Liver (tissue), 9 donors: ENCODE results near the gene MKKS. TPM values are rescaled to one million over a fixed set of nuclear protein-coding genes. Genes with fewer than 3 reads are reported as not detected.
A peak's percentile ranks its signal among the peaks of the same experiment; 100 is the strongest.

Source experiments
- DNase-seq: peaks from one replicate; pipeline ENCODE4 v3.0.0-alpha.2; 2017; ENCODE audit warnings: low spot score
- H3K27ac ChIP-seq, 2 donors: one replicate each; pipeline ENCODE4 v1.7.0; 2013; ENCODE audit warnings: inconsistent platforms in 2 of 2, low read length in 2 of 2, control low read depth in 1 of 2, low read depth in 1 of 2, mild to moderate bottlenecking in 1 of 2
- H3K27me3 ChIP-seq, 4 donors: one replicate each; pipeline versions ENCODE4 v1.6.1 to v1.7.0; 2013; ENCODE audit warnings: low read length in 3 of 4, inconsistent platforms in 1 of 4, mild to moderate bottlenecking in 1 of 4, moderate library complexity in 1 of 4; ENCODE audit not compliant: control insufficient read depth in 4 of 4, insufficient read depth in 4 of 4
- H3K36me3 ChIP-seq, 4 donors: one replicate each; pipeline versions ENCODE4 v1.6.1 to v1.7.0; 2013; ENCODE audit warnings: low read length in 3 of 4, mild to moderate bottlenecking in 3 of 4, low read depth in 1 of 4, moderate library complexity in 1 of 4; ENCODE audit not compliant: control insufficient read depth in 4 of 4, insufficient read depth in 3 of 4
- H3K4me1 ChIP-seq, 4 donors: one replicate each; pipeline versions ENCODE4 v1.6.1 to v1.7.0; 2013; ENCODE audit warnings: low read length in 3 of 4, mild to moderate bottlenecking in 3 of 4, moderate library complexity in 1 of 4; ENCODE audit not compliant: control insufficient read depth in 4 of 4, insufficient read depth in 4 of 4
- H3K4me3 ChIP-seq, 3 donors: one replicate each; pipeline versions ENCODE4 v1.6.1 to v1.7.0; 2013; ENCODE audit warnings: low read length in 3 of 3, control low read depth in 1 of 3, low read depth in 1 of 3, mild to moderate bottlenecking in 1 of 3
- H3K9ac ChIP-seq, 2 donors: one replicate each; pipeline ENCODE4 v1.7.0; 2013; ENCODE audit warnings: low read length in 2 of 2, mild to moderate bottlenecking in 2 of 2, moderate library complexity in 2 of 2, control low read depth in 1 of 2, low read depth in 1 of 2
- H3K9me3 ChIP-seq, 4 donors: one replicate each; pipeline versions ENCODE4 v1.6.1 to v1.7.0; 2013; ENCODE audit warnings: low read length in 3 of 4; ENCODE audit not compliant: control insufficient read depth in 4 of 4
- HNF4A ChIP-seq, 2 donors: conservative IDR thresholded peaks; 2 replicates each; pipeline ENCODE4 v1.6.1; 2016; ENCODE audit warnings: antibody characterized with exemption in 2 of 2, mild to moderate bottlenecking in 2 of 2
- HNF4G ChIP-seq: IDR thresholded peaks from 2 replicates; pipeline ENCODE4 v1.6.1; 2016; ENCODE audit warnings: antibody characterized with exemption
- JUND ChIP-seq, 2 donors: IDR thresholded peaks; 2 replicates each; pipeline ENCODE4 v1.6.1; 2016; ENCODE audit warnings: antibody characterized with exemption in 2 of 2
- RAD21 ChIP-seq, 2 donors: IDR thresholded peaks; 2 replicates each; pipeline ENCODE4 v1.6.1; 2016; ENCODE audit warnings: antibody characterized with exemption in 2 of 2, mild to moderate bottlenecking in 2 of 2
- RXRA ChIP-seq, 2 donors: IDR thresholded peaks; 2 replicates each; pipeline ENCODE4 v1.6.1; 2017 to 2018; ENCODE audit warnings: antibody characterized with exemption in 2 of 2, mild to moderate bottlenecking in 1 of 2
- SP1 ChIP-seq: IDR thresholded peaks from 2 replicates; pipeline ENCODE4 v1.6.1; 2018; ENCODE audit warnings: antibody characterized with exemption, mild to moderate bottlenecking
- YY1 ChIP-seq: IDR thresholded peaks from 2 replicates; pipeline ENCODE4 v1.6.1; 2016; ENCODE audit warnings: antibody characterized with exemption, mild to moderate bottlenecking
- WGBS: extraction: QIAGEN DNeasy Blood & Tissue Kit; methylation state at CpG from one replicate; pipeline ENCODE4 v1.1.7; 2013; 5-methylcytosine and 5-hydroxymethylcytosine counted together
- polyA plus RNA-seq, 2 donors: library from polyadenylated mRNA; stranded (reverse) in 1 of 2; unstranded in 1 of 2; fragments of 200-250 nt in 1 of 2; fragments of >200 nt in 1 of 2; fragmentation: Nextera tagmentation in 1 of 2; extraction: Ambion mirVana in 1 of 2; gene quantifications; one replicate each; pipeline versions ENCODE4 v1.2.1 to v1.2.3, GENCODE V29; 2013 to 2015
- total RNA-seq, 2 donors: library from RNA; depleted of rRNA; stranded (reverse); fragments of >200 nt; gene quantifications; one replicate each; pipeline ENCODE4 v1.2.3, GENCODE V29; 2014
- TF ChIP-seq, protein P1 (sequence below): fragments of 150-350 bp; IDR thresholded peaks from 2 replicates; pipeline ENCODE4 v1.5.1; 2017; ENCODE audit warnings: improper control_type of control experiment, low read depth, low read length; ENCODE audit not compliant: missing input control
- TF ChIP-seq, protein P2 (sequence below): IDR thresholded peaks from 2 replicates; pipeline ENCODE4 v1.6.1; 2016; ENCODE audit warnings: antibody characterized with exemption
- TF ChIP-seq, protein P3 (sequence below): IDR thresholded peaks from 2 replicates; pipeline ENCODE4 v1.6.1; 2016; ENCODE audit warnings: antibody characterized with exemption
- TF ChIP-seq, protein P4 (sequence below): IDR thresholded peaks from 2 replicates; pipeline ENCODE4 v1.6.1; 2016; ENCODE audit warnings: antibody characterized with exemption, mild to moderate bottlenecking
- donor health status: healthy.
- donor health status: healthy.
- donor health status: healthy.
- donor health status: healthy.
- donor health status: healthy.

Gene MKKS
- total and polyA plus RNA-seq, 4 donors, result 8.3 to 19.1 (median 14.7) TPM

DNA sequence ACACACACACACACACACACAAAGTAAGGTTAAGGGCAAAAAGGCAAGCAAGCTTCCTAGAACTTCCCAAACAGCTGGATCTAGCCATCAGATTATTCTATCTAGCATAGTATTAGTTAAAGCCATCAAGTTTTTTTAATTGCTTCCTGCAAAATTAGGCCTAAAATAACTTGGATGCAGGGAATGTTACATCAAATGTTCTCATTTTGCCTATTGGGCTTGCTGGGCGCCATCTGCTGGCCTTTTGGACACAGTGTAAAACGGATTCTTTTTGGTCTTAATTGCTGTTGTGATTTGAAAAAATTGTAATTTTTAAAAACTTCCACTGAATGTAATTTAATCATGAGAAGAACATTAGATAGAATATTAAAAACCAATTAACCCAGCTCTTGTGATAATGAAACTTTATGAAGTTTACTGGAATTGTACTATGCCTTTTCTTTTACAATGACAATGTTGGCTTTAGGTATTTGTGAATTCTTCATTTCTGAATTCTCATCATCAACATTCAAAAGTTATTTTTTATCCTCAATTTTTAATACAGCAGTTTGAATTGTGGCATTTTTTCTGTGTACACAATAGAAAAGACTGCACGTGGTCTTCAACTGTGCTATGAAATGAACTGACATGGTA, 6.8 kb downstream of the MKKS start:
- no peak overlapping the region for H3K9ac ChIP-seq
- peak; percentile 53 for DNase-seq
- no peaks in the 10 kb centered on the region for H3K9me3 ChIP-seq
- TF ChIP-seq, protein P1, sequence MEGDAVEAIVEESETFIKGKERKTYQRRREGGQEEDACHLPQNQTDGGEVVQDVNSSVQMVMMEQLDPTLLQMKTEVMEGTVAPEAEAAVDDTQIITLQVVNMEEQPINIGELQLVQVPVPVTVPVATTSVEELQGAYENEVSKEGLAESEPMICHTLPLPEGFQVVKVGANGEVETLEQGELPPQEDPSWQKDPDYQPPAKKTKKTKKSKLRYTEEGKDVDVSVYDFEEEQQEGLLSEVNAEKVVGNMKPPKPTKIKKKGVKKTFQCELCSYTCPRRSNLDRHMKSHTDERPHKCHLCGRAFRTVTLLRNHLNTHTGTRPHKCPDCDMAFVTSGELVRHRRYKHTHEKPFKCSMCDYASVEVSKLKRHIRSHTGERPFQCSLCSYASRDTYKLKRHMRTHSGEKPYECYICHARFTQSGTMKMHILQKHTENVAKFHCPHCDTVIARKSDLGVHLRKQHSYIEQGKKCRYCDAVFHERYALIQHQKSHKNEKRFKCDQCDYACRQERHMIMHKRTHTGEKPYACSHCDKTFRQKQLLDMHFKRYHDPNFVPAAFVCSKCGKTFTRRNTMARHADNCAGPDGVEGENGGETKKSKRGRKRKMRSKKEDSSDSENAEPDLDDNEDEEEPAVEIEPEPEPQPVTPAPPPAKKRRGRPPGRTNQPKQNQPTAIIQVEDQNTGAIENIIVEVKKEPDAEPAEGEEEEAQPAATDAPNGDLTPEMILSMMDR, result peak; percentile 69
- no peak for TF ChIP-seq HNF4A (conservative IDR thresholded peaks at IDR 0.05)
- peak; percentile 84 to 88 for TF ChIP-seq RAD21 (IDR thresholded peaks at IDR 0.05)
- H3K4me1 ChIP-seq, result peaks cover 5 to 48% (median 27%) of the 10 kb centered on the region in 4 donors
- no peak overlapping the region for H3K27ac ChIP-seq
- H3K27me3 ChIP-seq, result no peaks in the 10 kb centered on the region
- H3K4me3 ChIP-seq, result no peak overlapping the region
- H3K36me3 ChIP-seq, result peaks cover 0 to 2% (median 0%) of the 10 kb centered on the region in 4 donors
- 18% methylated on average over 3 of the region's 3 CpGs for WGBS

DNA sequence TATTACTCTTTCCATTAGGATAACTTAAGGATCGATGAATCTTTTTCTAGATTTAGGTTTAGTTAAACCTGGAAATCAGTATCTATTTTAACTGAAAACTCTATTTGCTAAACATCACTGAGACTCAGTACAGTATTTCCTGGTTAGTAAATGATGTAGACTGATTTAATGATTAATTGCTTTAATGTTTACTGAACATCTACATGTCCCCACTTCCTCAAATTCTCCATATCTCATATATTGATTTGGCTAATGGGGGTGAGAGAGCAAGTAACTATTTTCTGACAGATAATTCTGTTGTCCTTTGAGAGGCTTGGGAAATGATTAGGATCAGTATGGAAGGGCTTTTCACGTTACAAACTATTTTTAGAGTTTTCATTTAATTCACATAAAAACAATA, 10.3 kb downstream of the MKKS start:
- Histone ChIP-seq H3K9me3 (no peaks in the 10 kb centered on the region), H3K27ac (peak overlapping the region; percentile 18 to 31), H3K36me3 (peaks cover 0 to 2% (median 0%) of the 10 kb centered on the region in 4 donors), H3K27me3 (no peaks in the 10 kb centered on the region), H3K9ac (no peak overlapping the region), H3K4me3 (no peak overlapping the region), H3K4me1 (peaks cover 5 to 42% (median 25%) of the 10 kb centered on the region in 4 donors)
- TF ChIP-seq HNF4A (conservative IDR thresholded peaks at IDR 0.05) (peak; percentile 36 to 38), SP1 (peak; percentile 52), JUND (IDR thresholded peaks at IDR 0.05) (peak in 1 of 2 donors; percentile 11), YY1 (peak; percentile 47), RXRA (IDR thresholded peaks at IDR 0.05) (peak; percentile 45 to 49), HNF4G (no peak), RAD21 (IDR thresholded peaks at IDR 0.05) (peak in 1 of 2 donors; percentile 8)
- TF ChIP-seq, protein P2, sequence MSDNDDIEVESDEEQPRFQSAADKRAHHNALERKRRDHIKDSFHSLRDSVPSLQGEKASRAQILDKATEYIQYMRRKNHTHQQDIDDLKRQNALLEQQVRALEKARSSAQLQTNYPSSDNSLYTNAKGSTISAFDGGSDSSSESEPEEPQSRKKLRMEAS, result no peak
- TF ChIP-seq, protein P3, sequence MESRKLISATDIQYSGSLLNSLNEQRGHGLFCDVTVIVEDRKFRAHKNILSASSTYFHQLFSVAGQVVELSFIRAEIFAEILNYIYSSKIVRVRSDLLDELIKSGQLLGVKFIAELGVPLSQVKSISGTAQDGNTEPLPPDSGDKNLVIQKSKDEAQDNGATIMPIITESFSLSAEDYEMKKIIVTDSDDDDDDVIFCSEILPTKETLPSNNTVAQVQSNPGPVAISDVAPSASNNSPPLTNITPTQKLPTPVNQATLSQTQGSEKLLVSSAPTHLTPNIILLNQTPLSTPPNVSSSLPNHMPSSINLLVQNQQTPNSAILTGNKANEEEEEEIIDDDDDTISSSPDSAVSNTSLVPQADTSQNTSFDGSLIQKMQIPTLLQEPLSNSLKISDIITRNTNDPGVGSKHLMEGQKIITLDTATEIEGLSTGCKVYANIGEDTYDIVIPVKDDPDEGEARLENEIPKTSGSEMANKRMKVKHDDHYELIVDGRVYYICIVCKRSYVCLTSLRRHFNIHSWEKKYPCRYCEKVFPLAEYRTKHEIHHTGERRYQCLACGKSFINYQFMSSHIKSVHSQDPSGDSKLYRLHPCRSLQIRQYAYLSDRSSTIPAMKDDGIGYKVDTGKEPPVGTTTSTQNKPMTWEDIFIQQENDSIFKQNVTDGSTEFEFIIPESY, result no peak
- TF ChIP-seq, protein P4, sequence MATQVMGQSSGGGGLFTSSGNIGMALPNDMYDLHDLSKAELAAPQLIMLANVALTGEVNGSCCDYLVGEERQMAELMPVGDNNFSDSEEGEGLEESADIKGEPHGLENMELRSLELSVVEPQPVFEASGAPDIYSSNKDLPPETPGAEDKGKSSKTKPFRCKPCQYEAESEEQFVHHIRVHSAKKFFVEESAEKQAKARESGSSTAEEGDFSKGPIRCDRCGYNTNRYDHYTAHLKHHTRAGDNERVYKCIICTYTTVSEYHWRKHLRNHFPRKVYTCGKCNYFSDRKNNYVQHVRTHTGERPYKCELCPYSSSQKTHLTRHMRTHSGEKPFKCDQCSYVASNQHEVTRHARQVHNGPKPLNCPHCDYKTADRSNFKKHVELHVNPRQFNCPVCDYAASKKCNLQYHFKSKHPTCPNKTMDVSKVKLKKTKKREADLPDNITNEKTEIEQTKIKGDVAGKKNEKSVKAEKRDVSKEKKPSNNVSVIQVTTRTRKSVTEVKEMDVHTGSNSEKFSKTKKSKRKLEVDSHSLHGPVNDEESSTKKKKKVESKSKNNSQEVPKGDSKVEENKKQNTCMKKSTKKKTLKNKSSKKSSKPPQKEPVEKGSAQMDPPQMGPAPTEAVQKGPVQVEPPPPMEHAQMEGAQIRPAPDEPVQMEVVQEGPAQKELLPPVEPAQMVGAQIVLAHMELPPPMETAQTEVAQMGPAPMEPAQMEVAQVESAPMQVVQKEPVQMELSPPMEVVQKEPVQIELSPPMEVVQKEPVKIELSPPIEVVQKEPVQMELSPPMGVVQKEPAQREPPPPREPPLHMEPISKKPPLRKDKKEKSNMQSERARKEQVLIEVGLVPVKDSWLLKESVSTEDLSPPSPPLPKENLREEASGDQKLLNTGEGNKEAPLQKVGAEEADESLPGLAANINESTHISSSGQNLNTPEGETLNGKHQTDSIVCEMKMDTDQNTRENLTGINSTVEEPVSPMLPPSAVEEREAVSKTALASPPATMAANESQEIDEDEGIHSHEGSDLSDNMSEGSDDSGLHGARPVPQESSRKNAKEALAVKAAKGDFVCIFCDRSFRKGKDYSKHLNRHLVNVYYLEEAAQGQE, result no peak
- TF ChIP-seq, protein P1, result no peak
- WGBS, result 31% methylated on average over 2 of the region's 2 CpGs
- no peak for DNase-seq
